SK-N-MC (cell line): ENCODE measurements around the gene INPP5J.
"Not testable (repeated sequence)": the region's sequence is repeated elsewhere in the genome, so short reads cannot be mapped to it uniquely, and the experiment has no call there.

Source experiments
- EZH2 ChIP-seq: fragments of 200-600 bp; sonication (generic); IDR thresholded peaks from one replicate; pipeline ENCODE4 v1.6.1; 2017; ENCODE audit warnings: antibody characterized with exemption
- POLR2AphosphoS5 ChIP-seq: IDR thresholded peaks from 2 replicates; pipeline ENCODE4 v1.6.1; 2012; ENCODE audit warnings: mild to moderate bottlenecking, low read depth, low read length, borderline replicate concordance

DNA sequence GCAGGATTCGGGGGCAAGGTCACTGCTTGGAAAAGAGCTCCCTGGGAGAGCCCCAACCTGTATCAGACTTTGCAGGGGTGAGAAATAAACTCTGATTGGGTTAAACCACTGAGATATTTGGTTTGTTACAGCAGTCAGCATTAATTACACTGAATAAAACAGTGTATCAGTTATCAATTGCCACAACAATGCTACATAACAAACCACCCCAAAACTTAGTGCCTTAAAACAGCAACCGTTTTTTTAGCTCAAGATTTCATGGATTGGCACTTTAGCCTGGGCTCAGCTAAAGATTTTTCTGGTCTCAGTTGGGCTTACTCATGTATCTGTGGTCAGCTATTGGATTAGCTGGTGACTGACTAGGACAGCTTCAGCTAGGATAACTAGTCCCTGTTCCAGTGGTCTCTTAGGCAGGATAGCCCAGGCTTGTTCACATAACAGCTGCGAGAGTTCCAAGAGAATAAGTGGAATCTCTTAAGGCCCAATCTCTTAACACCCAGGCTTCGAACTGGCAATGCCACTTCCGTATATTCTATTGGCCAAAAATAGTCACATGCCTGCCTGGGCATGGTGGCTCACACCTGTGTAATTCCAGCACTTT is 49.1 kb upstream of the INPP5J start:
- TF ChIP-seq EZH2, POLR2AphosphoS5: not testable (repeated sequence)
